Astrocyte (in vitro differentiated cells and primary cell): ENCODE results near the gene LIN9. TPM values are rescaled to one million over a fixed set of nuclear protein-coding genes. Genes with fewer than 3 reads are reported as not detected.

Experiments
- DNase-seq: peaks from one replicate; pipeline ENCODE4 v3.0.0-alpha.2; 2010; ENCODE audit warnings: low read depth
- FAIRE-seq: peaks from 2 replicates; lab custom pipeline; 2011; peaks lifted over from hg19 to GRCh38; lab: Jason Lieb, UNC
- H2AFZ ChIP-seq: 2 replicates; pipeline ENCODE4 v1.6.0; 2012; ENCODE audit warnings: low read depth, low read length, inconsistent platforms
- H3K27ac ChIP-seq: 2 replicates; pipeline ENCODE4 v1.5.1; 2011; ENCODE audit warnings: low read depth, low read length, inconsistent platforms
- H3K27me3 ChIP-seq: 2 replicates; pipeline ENCODE4 v1.6.0; 2011; ENCODE audit warnings: low read length, inconsistent platforms; ENCODE audit not compliant: insufficient read depth
- H3K36me3 ChIP-seq: 2 replicates; pipeline ENCODE4 v1.5.1; 2011; ENCODE audit warnings: low read length, inconsistent platforms; ENCODE audit not compliant: insufficient read depth
- H3K4me1 ChIP-seq: 2 replicates; pipeline ENCODE4 v1.5.1; 2011; ENCODE audit warnings: low read length, inconsistent platforms; ENCODE audit not compliant: insufficient read depth
- H3K4me2 ChIP-seq: 2 replicates; pipeline ENCODE4 v1.6.0; 2012; ENCODE audit warnings: low read length, inconsistent platforms
- H3K4me3 ChIP-seq: 2 replicates; pipeline ENCODE4 v1.5.1; 2011; ENCODE audit warnings: low read depth, mild to moderate bottlenecking, low read length, inconsistent platforms; ENCODE audit not compliant: insufficient read depth
- H3K79me2 ChIP-seq: 2 replicates; pipeline ENCODE4 v1.6.0; 2012; ENCODE audit warnings: mild to moderate bottlenecking, low read length, inconsistent platforms; ENCODE audit not compliant: insufficient read depth
- H3K9ac ChIP-seq: 2 replicates; pipeline ENCODE4 v1.6.0; 2012; ENCODE audit warnings: mild to moderate bottlenecking, low read length, inconsistent platforms
- H3K9me3 ChIP-seq: 2 replicates; pipeline ENCODE4 v1.5.1; 2012; ENCODE audit warnings: low read depth, mild to moderate bottlenecking, low read length, inconsistent platforms; ENCODE audit not compliant: insufficient read depth
- H4K20me1 ChIP-seq: 2 replicates; pipeline ENCODE4 v1.6.0; 2012; ENCODE audit warnings: low read length, inconsistent platforms; ENCODE audit not compliant: insufficient read depth
- H3K27ac Mint-ChIP-seq: one replicate; pipeline ENCODE4 v1.8.0; 2021; ENCODE audit warnings: mild to moderate bottlenecking, mixed read lengths; ENCODE audit not compliant: unreplicated experiment
- H3K27me3 Mint-ChIP-seq: one replicate; pipeline ENCODE4 v1.8.0; 2021; ENCODE audit warnings: low read depth, mixed read lengths; ENCODE audit not compliant: unreplicated experiment
- H3K36me3 Mint-ChIP-seq: one replicate; pipeline ENCODE4 v1.8.0; 2021; ENCODE audit warnings: low read depth, mixed read lengths; ENCODE audit not compliant: unreplicated experiment
- H3K4me1 Mint-ChIP-seq: one replicate; pipeline ENCODE4 v1.8.0; 2021; ENCODE audit warnings: low read depth, mixed read lengths; ENCODE audit not compliant: unreplicated experiment
- H3K4me3 Mint-ChIP-seq: one replicate; pipeline ENCODE4 v1.8.0; 2021; ENCODE audit warnings: mild to moderate bottlenecking, moderate library complexity, mixed read lengths; ENCODE audit not compliant: unreplicated experiment
- H3K9me3 Mint-ChIP-seq: one replicate; pipeline ENCODE4 v1.8.0; 2021; ENCODE audit warnings: mild to moderate bottlenecking, mixed read lengths; ENCODE audit not compliant: unreplicated experiment
- EZH2 ChIP-seq: IDR thresholded peaks from 2 replicates; pipeline ENCODE4 v1.6.1; 2012; ENCODE audit warnings: mild to moderate bottlenecking, low read length, inconsistent platforms; ENCODE audit not compliant: insufficient read depth
- total RNA-seq: library from RNA; stranded (reverse); gene quantifications from 2 replicates; pipeline ENCODE4 v1.2.1, GENCODE V29; 2021
- TF ChIP-seq, protein P1 (sequence below): IDR thresholded peaks from 2 replicates; pipeline ENCODE4 v1.5.1; 2011; ENCODE audit warnings: low read depth, mild to moderate bottlenecking, inconsistent platforms, low read length, moderate library complexity; ENCODE audit not compliant: insufficient read depth

LIN9 gene
- total RNA-seq, 1 donor from 2014 or later: 4.0 TPM

DNA sequence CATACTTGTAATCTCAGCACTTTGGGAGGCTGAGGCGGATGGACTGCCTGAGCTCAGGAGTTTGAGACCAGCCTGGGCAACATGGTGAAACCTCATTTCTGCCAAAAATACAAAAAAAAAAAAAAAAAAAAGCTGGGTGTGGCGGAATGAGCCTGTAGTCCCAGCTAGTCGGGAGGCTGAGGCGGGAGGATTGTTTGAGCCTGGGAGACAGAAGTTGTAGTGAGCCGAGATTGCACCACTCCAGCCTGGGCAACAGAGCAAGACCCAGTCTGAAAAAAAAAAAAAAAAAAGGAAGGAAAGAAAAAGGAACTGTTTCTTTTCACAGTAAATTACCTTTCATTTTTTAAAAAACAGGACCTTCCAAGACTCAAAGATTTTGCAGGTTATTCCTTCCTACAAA, 29.5 kb downstream of the LIN9 start:
- H3K4me1 ChIP-seq: no peaks in the 10 kb centered on the region
- no peak overlapping the region for H3K4me2 ChIP-seq
- no peak for FAIRE-seq
- Mint-ChIP-seq H3K9me3 (no peaks in the 10 kb centered on the region), H3K27me3 (no peaks in the 10 kb centered on the region), H3K27ac (no peak overlapping the region), H3K4me3 (no peak overlapping the region), H3K36me3 (no peaks in the 10 kb centered on the region), H3K4me1 (no peaks in the 10 kb centered on the region)
- H4K20me1 ChIP-seq: no peaks in the 10 kb centered on the region
- H2AFZ ChIP-seq: no peak overlapping the region
- no peak for TF ChIP-seq EZH2
- TF ChIP-seq, protein P1, sequence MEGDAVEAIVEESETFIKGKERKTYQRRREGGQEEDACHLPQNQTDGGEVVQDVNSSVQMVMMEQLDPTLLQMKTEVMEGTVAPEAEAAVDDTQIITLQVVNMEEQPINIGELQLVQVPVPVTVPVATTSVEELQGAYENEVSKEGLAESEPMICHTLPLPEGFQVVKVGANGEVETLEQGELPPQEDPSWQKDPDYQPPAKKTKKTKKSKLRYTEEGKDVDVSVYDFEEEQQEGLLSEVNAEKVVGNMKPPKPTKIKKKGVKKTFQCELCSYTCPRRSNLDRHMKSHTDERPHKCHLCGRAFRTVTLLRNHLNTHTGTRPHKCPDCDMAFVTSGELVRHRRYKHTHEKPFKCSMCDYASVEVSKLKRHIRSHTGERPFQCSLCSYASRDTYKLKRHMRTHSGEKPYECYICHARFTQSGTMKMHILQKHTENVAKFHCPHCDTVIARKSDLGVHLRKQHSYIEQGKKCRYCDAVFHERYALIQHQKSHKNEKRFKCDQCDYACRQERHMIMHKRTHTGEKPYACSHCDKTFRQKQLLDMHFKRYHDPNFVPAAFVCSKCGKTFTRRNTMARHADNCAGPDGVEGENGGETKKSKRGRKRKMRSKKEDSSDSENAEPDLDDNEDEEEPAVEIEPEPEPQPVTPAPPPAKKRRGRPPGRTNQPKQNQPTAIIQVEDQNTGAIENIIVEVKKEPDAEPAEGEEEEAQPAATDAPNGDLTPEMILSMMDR: no peak
- H3K79me2 ChIP-seq: no peaks in the 10 kb centered on the region
- H3K9me3 ChIP-seq: no peaks in the 10 kb centered on the region
- no peaks in the 10 kb centered on the region for H3K36me3 ChIP-seq
- no peaks in the 10 kb centered on the region for H3K27me3 ChIP-seq
- H3K27ac ChIP-seq: no peak overlapping the region
- no peak overlapping the region for H3K9ac ChIP-seq
- H3K4me3 ChIP-seq: no peak overlapping the region
- DNase-seq: no peak

DNA sequence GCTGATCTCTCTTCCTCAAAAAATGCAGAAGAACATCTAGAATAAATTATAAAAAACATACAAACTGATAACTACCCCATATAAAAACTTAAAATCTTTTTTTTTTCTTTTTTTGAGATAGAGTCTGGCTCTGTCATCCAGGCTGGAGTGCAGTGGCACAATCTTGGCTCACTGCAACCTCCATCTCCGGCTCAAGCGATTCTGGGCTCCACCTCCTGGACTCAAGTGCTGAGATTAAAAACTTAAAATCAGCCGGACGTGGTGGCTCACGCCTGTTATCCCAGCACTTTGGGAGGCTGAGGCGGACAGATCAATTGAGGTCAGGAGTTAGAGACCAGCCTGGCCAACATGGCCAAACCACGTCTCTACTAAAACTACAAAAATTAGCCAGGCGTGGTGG, 31.1 kb downstream of the LIN9 start:
- TF ChIP-seq, protein P1: no peak
- no peak for TF ChIP-seq EZH2
- H4K20me1 ChIP-seq: no peaks in the 10 kb centered on the region
- H3K9ac ChIP-seq: no peak overlapping the region
- Mint-ChIP-seq H3K4me1 (no peaks in the 10 kb centered on the region), H3K27ac (no peak overlapping the region), H3K27me3 (no peaks in the 10 kb centered on the region), H3K9me3 (no peaks in the 10 kb centered on the region), H3K4me3 (no peak overlapping the region), H3K36me3 (no peaks in the 10 kb centered on the region)
- no peaks in the 10 kb centered on the region for H3K79me2 ChIP-seq
- H3K36me3 ChIP-seq: no peaks in the 10 kb centered on the region
- no peak overlapping the region for H3K27ac ChIP-seq
- no peaks in the 10 kb centered on the region for H3K4me1 ChIP-seq
- FAIRE-seq: no peak
- no peak overlapping the region for H3K4me3 ChIP-seq
- H2AFZ ChIP-seq: no peak overlapping the region
- DNase-seq: no peak
- H3K4me2 ChIP-seq: no peak overlapping the region
- no peaks in the 10 kb centered on the region for H3K27me3 ChIP-seq
- H3K9me3 ChIP-seq: no peaks in the 10 kb centered on the region

DNA sequence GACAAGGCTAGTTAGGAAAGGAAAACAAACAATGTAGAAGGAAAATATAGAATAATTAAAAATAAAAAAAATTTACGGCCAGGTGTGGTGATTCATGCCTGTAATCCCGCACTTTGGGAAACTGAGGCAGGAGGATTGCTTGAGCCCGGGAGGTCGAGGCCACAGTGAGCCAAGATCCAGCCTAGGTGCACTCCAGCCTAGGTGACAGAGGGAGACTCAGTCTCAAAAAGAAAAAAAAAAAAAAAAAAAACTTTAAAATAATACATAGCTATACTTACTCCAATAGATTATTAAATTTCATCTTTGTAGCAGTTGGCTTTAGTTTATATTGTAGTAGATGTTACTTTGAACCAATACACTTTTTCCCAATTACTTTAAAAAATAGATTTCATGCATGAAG, 32.0 kb downstream of the LIN9 start:
- Histone ChIP-seq H3K9me3 (no peaks in the 10 kb centered on the region), H3K4me3 (no peak overlapping the region), H3K79me2 (no peaks in the 10 kb centered on the region), H3K27ac (no peak overlapping the region), H4K20me1 (no peaks in the 10 kb centered on the region), H3K4me2 (no peak overlapping the region), H3K27me3 (no peaks in the 10 kb centered on the region), H3K36me3 (no peaks in the 10 kb centered on the region), H3K9ac (no peak overlapping the region), H3K4me1 (no peaks in the 10 kb centered on the region), H2AFZ (no peak overlapping the region)
- H3K27ac Mint-ChIP-seq: no peak overlapping the region
- no peaks in the 10 kb centered on the region for H3K36me3 Mint-ChIP-seq
- DNase-seq: no peak
- H3K4me3 Mint-ChIP-seq: no peak overlapping the region
- H3K4me1 Mint-ChIP-seq: peaks cover 5% of the 10 kb centered on the region
- H3K27me3 Mint-ChIP-seq: no peaks in the 10 kb centered on the region
- TF ChIP-seq, protein P1: no peak
- no peak for TF ChIP-seq EZH2
- no peaks in the 10 kb centered on the region for H3K9me3 Mint-ChIP-seq
- FAIRE-seq: no peak
